Adrenal gland (tissue), 5 donors: ENCODE data around the gene SPATS2.

ENCODE experiments used
- POLR2A ChIP-seq, 2 donors: fragments of 450-650 bp; IDR thresholded peaks; one replicate each; pipeline ENCODE4 v1.6.1; 2017; ENCODE audit warnings: antibody characterized with exemption in 2 of 2, mild to moderate bottlenecking in 2 of 2, moderate library complexity in 1 of 2
- TF ChIP-seq, protein P1 (sequence below), 6 experiments: fragments of 450-650 bp in 4 of 6; fragments of 200-600 bp in 2 of 6; sonication (generic) in 1 of 6; IDR thresholded peaks; 1 replicate in 5 of 6; 2 replicates in 1 of 6; pipeline versions ENCODE4 v1.5.1 to v1.8.0; 2016 to 2021; ENCODE audit warnings: antibody characterized with exemption in 6 of 6, mild to moderate bottlenecking in 2 of 6, moderate library complexity in 1 of 6
- donor health status: DM: no; HTN: no; CAD: no.

DNA sequence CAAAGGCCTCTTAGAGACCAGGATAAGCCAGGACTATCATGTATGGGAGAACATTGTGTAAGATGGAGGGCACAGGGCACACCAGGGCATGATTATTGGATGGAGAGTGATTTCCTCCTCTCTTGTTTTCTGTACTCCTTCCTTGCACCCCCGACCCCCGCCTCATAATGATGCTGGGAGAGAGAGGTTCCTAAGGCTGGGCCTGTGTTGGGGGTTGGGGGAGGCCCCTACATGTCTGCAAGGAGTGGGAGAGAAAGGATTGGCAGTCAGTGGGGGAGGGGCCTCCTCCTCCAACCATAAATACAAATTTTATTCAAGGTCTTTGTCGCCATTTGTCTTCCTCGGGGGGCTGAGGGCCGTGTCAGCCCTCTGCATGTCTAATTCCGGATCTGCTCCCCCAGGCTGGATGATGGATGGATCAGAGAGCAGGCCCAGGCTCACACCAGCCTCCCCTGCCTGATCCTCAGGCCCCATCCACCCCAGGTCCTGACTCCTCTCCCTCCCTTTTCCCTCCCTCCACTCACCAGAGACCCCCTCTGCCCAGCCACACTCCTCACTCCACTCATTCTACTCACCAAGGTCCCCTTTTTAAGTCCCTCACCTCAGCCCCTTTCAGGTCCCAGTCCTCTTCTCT lies 28.3 kb upstream of the SPATS2 start:
- TF ChIP-seq, protein P1, sequence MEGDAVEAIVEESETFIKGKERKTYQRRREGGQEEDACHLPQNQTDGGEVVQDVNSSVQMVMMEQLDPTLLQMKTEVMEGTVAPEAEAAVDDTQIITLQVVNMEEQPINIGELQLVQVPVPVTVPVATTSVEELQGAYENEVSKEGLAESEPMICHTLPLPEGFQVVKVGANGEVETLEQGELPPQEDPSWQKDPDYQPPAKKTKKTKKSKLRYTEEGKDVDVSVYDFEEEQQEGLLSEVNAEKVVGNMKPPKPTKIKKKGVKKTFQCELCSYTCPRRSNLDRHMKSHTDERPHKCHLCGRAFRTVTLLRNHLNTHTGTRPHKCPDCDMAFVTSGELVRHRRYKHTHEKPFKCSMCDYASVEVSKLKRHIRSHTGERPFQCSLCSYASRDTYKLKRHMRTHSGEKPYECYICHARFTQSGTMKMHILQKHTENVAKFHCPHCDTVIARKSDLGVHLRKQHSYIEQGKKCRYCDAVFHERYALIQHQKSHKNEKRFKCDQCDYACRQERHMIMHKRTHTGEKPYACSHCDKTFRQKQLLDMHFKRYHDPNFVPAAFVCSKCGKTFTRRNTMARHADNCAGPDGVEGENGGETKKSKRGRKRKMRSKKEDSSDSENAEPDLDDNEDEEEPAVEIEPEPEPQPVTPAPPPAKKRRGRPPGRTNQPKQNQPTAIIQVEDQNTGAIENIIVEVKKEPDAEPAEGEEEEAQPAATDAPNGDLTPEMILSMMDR (IDR thresholded peaks at IDR 0.05) = no peak
- no peak for TF ChIP-seq POLR2A (IDR thresholded peaks at IDR 0.05)
